Skin of body (tissue), 2 donors: Measurements from ENCODE around the gene ACOXL. TPM values are rescaled to one million over a fixed set of nuclear protein-coding genes. Genes with fewer than 3 reads are reported as not detected.
A peak's percentile ranks its signal among the peaks of the same experiment; 100 is the strongest.

ENCODE experiments used
- DNase-seq: peaks from one replicate; lab custom pipeline; 2025; lab: John Stamatoyannopoulos, UW
- total RNA-seq: library from RNA; depleted of rRNA; stranded (reverse); fragments of >200 nt; gene quantifications from one replicate; pipeline ENCODE4 v1.2.3, GENCODE V29; 2014

The ACOXL gene
- total RNA-seq, 1 donor from 2014 or later: 0.30 TPM

DNA sequence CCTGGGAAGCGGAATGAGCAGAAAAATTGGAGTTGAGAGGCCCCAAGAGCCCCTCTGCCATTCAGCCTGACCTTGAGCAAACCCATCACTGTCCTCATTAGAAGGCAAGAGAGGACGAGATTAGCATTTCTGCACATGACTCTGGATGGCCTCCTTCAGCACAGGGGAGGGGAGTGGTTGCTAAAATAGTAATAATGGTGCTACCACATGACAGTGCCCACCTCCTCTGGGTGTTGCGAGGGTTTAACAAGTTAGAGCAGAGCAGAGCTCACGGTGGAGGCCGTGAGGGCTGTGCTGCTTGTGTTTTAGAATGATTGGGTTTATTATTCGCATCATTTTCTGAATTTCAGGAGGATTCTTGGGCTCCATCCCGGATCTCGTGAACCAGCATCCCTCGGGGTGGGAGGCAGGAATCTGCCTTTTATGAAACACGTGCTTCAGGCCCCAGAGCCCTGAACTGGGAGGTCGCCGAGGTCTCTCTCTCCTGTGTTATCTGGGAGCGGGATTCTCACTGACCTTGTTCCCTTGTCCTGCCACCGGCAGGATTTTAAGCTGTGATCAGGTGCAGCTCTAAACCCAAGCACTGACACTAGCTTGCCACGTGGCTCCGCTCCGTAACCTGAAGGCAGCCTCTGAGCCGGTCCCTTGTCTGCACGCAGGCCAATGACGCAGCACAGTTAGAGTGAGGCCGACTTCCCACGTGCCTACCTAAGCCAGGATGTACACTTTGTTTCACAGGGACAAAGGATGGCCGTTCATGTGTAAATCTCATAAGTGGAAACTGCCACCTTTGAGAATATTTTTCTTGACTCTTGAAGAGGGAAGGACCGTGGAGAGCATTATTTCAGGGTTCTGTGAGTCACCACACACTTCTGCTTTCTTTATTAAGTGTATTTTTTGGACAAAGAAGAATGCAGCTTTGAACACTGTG, 142.3 kb downstream of the ACOXL start:
- no peak for DNase-seq

DNA sequence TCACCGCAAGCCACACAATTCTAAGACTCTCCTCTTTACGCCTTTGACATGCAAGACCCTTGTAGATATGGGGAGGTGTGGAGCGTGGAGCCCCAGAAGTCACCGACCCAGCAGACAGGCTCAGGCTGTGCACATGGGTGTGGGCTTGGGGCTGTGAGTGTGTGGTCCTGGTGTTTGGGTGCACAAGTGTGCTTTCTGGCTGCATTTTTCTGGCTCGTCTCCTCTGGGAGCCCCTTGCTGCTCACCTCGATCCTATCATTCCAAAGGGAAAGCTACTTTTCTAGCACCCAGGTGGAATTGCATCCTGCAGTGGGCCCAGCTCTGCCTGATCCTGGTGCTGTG, 143.0 kb downstream of the ACOXL start:
- DNase-seq: no peak

DNA sequence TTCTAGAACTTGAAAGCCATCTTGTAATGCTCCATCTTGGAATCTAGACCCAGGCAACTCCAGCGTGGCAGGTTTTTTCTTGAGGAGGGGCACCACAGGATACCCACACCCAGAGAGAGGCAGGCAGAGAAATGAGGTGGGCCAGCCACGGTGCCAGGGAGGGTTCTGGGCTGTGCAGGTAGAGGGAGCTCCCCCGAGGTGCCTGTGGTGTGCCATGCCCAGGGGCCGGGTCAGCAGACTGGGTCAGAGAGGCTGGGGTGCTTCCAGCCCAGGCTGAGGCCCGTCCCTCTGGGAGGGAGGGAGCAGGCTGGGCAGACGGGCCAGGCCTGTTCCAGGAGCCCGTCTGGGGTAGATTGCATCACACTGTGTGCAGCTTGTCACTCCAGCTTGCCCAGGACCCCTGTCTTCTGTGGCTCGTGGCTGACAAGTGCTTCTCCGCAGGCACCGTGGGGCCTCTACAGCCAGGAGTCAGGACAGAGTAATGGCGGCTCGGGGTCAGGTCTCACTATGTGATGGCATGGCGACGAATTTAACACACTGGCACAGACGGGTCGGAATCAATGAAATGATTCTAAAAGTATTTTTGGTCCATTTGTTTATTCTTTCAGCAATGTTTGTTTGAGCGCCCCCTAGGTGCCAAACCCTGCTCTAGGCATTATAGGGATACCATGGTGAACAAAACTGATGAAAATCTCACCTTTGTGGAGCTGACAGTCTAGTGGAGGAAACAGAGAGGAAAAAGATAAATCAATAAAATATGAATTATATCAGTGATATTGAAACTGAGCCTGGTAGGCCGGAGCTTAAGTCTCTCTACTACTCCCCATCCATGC, 144.0 kb downstream of the ACOXL start:
- no peak for DNase-seq

GRCh38 chr2:110877031-110877827, 144.9 kb downstream of the ACOXL start:
- DNase-seq: no peak

DNA sequence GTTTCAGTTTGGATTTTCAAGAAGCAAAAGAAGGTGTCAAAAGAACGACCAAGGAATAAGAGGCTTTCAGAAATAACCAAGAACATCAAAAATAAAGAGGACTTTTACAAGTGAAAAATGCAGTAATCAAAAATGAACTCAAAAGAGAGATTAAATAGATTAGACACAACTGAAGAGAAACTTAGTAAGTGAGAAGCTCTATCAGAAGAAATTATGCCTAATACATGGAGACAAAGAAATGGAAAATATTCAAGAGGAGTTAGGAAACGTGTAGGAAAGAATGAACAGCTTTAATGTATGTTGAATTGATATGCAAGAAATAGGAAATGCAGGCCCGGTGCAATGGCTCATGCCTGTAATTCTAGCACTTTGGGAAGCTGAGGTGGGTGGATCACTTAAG, 145.8 kb downstream of the ACOXL start:
- no peak for DNase-seq

DNA sequence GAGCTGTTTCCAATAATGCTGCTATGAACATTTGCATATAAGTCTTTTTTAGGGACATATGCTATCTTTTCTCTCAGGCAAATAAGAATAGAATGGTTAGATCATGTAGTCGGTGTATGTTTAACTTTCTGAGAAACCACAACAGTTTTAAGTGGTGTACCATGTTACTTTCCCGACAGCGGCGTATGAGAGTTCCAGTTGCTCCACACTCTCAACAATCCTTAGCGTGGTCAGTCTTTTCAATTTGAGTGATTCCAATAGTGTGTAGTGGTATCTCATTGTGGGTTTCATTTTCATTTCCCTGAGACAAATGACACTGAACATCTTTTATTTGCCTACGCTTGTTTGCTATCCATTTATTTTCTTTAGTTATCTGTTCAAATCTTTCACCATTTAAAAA, 149.5 kb downstream of the ACOXL start:
- no peak for DNase-seq

DNA sequence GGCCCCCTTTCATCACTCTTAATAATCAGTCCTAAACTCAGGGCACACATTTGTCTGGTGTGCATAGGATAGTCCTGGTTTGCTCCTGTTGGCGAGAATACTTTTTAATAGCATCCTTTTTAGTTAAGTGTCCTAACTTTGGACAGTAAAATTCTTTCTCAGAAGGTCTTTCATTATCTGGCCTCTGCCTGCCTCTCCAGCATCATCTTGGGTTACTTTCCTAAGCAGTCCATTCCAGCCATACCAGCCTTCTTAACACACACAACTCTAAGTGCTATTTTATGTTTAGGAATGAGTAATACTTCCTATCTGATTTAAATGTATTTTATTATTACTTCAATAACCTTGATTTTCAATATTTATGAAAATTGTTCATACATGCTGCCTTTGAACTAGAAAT, 151.0 kb downstream of the ACOXL start:
- DNase-seq: no peak

- DNase-seq: no peak
Observed at GRCh38 chr2:110885256-110885655, 152.9 kb downstream of the ACOXL start.

DNA sequence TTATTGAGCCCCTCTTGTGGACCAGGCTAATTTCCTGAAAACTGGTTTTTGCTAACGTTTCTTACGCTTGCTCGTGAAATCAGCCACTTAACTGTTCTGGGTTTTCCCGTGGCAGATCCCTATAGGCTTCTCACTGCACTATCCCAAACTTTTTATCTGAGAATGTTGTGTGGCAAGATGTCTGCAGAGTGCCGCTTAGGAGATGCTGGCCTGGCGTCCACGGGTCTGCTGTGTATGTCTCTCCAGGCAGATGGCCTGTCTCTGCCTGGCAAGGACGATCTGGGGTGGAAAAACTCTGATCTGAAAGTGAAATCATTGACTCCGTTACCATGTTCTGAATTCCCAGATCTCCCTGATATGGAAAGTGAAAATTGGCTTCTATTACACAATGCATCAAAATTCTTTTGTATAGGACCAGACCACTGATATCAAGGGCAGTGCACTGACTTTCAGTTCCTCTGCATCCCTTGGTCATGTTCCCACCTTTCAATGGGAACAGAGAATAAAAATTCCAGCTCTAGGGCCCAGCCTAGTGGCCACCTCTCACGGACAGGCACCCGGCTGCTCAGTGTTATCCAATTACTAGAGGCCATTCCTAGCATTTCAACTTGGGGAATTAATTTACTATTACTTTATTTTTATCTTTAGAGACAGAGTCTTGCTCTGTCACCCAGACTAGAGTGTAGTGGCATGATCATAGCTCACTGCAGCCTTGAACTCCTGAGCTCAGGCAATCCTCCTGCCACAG, 154.6 kb downstream of the ACOXL start:
- no peak for DNase-seq

- no peak for DNase-seq
Observed at GRCh38 chr2:110888411-110888810, 156.0 kb downstream of the ACOXL start.

DNA sequence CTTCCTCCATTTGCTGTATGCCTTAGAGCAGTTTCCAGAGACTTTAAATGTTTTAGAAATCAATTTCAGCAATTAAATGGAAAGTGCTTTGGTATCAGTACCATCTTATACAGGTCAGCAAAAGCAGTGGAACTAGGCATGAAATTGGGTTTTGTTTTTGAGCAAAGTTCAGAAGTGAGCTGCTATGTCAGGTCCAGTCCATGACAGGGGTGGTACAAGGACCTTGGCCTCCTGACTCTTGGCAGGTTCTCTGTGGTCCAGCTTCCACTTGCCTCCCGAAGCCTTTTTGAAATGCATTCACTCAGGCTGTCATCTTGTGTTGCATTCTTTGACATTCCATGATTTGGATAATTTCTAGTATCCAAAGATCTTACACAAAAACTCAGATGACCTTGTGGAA, 159.3 kb downstream of the ACOXL start:
- no peak for DNase-seq

- DNase-seq: no peak
Observed at GRCh38 chr2:110896226-110896625, 163.9 kb downstream of the ACOXL start.

DNA sequence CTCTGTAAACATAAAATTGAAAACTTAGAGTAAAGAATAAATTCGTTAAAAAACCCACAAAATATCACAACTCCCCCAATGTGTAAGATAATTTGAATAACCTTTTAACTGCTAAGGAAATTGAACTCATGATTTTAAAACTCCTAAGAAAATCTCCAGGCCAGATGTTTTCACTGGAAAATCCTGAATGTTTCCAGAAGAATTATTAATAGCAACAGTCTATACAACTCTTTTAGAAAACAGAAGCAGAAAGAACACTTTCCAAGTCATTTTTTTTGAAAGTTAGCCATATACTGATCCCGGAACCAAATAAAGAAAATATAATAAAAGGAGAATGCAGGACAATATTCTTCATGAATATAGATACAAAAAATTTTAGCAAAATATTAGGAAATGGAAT, 165.6 kb downstream of the ACOXL start:
- DNase-seq: peak; percentile 64

DNA sequence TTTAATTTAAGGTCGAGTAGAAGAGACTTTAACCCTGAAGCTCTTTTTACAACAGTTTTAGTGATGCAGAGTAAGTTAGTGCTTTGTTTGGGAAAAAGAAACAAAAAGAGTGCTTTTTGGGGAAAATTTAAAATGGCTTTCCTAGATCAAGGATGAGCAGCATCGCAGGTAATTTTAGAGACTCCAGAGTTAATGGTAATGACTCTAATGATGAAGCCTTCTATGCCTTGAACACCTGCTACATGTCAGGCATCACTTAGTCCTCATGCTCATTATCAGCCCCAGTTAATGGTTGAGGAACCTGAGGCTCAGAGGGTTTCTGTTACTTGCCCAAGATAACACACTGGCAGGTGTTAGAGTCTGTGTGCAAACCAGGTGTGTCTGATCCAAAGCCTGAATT, 167.8 kb downstream of the ACOXL start:
- DNase-seq: no peak

DNA sequence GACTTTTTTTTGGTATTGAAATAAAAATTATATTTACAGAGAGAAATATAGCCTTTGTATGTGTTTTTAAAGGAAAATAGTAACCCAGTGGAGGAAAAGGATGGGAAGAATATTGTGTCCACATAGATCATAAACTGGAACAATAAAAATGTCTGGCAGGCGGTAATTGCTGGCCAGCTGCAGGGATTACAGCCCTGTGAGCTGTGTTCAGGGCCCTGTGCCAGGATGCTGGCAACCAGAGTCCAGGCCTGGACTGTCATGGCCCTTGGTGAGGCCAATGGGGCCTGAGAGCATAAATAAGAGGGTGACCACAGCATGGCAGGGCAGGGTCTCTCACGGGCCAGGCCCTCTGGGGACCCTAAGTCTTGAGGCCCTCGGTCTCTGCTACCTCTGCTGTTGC, 171.2 kb downstream of the ACOXL start:
- no peak for DNase-seq

DNA sequence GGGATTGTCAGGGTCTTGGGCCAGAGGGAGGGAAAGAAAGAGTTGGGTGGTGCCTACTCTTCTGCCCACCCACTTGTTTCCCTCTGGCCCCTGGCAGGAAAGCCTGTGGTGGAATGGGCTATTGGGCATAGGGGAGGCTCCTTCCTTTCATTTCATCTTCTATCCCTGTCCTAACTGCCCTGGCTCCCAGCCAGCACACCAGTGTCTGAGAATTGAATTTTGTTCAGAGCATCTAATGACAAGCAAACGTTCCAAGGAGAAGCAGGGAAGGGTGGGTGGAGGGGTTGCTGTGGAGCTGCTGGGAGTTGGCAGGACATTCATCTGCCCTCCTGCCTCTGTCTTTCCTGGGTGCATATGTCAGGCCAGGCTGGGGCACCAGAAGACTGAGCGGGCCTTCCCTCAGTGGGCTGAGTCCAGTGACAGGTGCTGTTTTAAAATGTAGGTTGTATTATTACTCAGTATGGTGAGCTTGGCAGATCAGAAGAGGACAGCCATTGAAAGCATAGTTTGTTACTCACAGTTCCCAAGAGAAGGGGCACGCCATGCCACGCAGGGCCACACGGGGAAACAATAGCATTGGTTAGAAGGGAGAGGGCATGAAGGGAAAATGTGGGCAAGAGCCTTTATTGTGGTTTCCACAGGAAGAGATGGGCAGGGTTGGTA, 171.9 kb downstream of the ACOXL start:
- no peak for DNase-seq

DNA sequence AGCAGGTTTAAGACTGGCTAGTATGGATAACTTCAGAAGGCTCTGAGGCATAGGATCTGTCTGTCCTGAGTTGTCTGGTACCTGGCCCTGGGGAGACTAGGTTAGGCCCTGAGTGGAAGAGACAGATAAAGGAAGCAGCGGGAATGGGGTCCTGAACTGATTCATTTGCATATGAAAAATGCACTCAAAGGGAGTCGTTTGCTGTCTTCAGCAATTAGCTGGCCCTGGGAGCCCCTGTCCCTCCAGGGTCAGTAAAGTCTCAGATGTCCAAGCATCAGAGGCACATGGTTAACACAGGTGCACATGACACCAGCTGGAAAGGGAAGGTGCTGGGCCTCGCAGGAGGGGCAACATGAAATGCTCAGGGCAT, 172.4 kb downstream of the ACOXL start:
- DNase-seq: no peak

GRCh38 chr2:110905217-110905616, 172.8 kb downstream of the ACOXL start:
- no peak for DNase-seq

GRCh38 chr2:110906613-110907298, 174.4 kb downstream of the ACOXL start:
- no peak for DNase-seq

GRCh38 chr2:110909501-110909900, 177.1 kb downstream of the ACOXL start:
- no peak for DNase-seq
